WI38 (cell line): ENCODE data around the gene TAOK3.

Source experiments
- H3K4me3 ChIP-seq: 2 replicates; pipeline ENCODE4 v1.5.1; 2011; ENCODE audit warnings: low read depth, mild to moderate bottlenecking, control low read depth, low read length
- TF ChIP-seq, protein P1 (sequence below): IDR thresholded peaks from 2 replicates; pipeline ENCODE4 v1.5.1; 2012; ENCODE audit warnings: low read depth, mild to moderate bottlenecking, control low read depth, low read length

The TAOK3 gene

GRCh38 chr12:118101051-118101450, 271.7 kb downstream of the TAOK3 start:
- no peak overlapping the region for H3K4me3 ChIP-seq
- TF ChIP-seq, protein P1, sequence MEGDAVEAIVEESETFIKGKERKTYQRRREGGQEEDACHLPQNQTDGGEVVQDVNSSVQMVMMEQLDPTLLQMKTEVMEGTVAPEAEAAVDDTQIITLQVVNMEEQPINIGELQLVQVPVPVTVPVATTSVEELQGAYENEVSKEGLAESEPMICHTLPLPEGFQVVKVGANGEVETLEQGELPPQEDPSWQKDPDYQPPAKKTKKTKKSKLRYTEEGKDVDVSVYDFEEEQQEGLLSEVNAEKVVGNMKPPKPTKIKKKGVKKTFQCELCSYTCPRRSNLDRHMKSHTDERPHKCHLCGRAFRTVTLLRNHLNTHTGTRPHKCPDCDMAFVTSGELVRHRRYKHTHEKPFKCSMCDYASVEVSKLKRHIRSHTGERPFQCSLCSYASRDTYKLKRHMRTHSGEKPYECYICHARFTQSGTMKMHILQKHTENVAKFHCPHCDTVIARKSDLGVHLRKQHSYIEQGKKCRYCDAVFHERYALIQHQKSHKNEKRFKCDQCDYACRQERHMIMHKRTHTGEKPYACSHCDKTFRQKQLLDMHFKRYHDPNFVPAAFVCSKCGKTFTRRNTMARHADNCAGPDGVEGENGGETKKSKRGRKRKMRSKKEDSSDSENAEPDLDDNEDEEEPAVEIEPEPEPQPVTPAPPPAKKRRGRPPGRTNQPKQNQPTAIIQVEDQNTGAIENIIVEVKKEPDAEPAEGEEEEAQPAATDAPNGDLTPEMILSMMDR = no peak
